GM23338 (cell line): ENCODE data around the gene AKR1D1.
"Not testable (repeated sequence)": the region's sequence is repeated elsewhere in the genome, so short reads cannot be mapped to it uniquely, and the experiment has no call there.

Experiments used
- CREB1 ChIP-seq: fragments of 250-450 bp; sonication (Bioruptor Pico); IDR thresholded peaks from 2 replicates; pipeline ENCODE4 v1.5.0; 2020; ENCODE audit warnings: low read depth, mild to moderate bottlenecking, moderate library complexity
- EZH2 ChIP-seq: fragments of 200-600 bp; sonication (generic); IDR thresholded peaks from one replicate; pipeline ENCODE4 v1.8.0; 2017; ENCODE audit warnings: antibody characterized with exemption, mild to moderate bottlenecking, low read depth; ENCODE audit not compliant: unreplicated experiment
- EZH2phosphoT487 ChIP-seq: fragments of 200-600 bp; sonication (generic); IDR thresholded peaks from one replicate; pipeline ENCODE4 v1.8.1; 2018; ENCODE audit warnings: antibody characterized with exemption; ENCODE audit not compliant: unreplicated experiment
- JUNB ChIP-seq: IDR thresholded peaks from one replicate; pipeline ENCODE4 v1.6.1; 2016; ENCODE audit warnings: antibody characterized with exemption; ENCODE audit not compliant: unreplicated experiment
- NANOG ChIP-seq: IDR thresholded peaks from 2 replicates; pipeline ENCODE4 v1.6.1; 2016; ENCODE audit warnings: antibody characterized with exemption, borderline replicate concordance
- POLR2AphosphoS5 ChIP-seq: IDR thresholded peaks from 2 replicates; pipeline ENCODE4 v1.6.1; 2016; ENCODE audit warnings: antibody characterized with exemption, low read depth
- REST ChIP-seq: IDR thresholded peaks from one replicate; pipeline ENCODE4 v1.6.1; 2018; ENCODE audit warnings: antibody characterized with exemption; ENCODE audit not compliant: unreplicated experiment
- STAT1 ChIP-seq: IDR thresholded peaks from one replicate; pipeline ENCODE4 v1.6.1; 2016; ENCODE audit warnings: antibody characterized with exemption; ENCODE audit not compliant: unreplicated experiment
- ZNF114 ChIP-seq: fragments of 250-450 bp; sonication (Bioruptor Pico); IDR thresholded peaks from 2 replicates; pipeline ENCODE4 v1.5.0; 2020; ENCODE audit warnings: mild to moderate bottlenecking, moderate library complexity
- ZNF331 ChIP-seq: fragments of 250-450 bp; sonication (Bioruptor Pico); IDR thresholded peaks from 2 replicates; pipeline ENCODE4 v1.5.0; 2020; ENCODE audit warnings: low read depth, mild to moderate bottlenecking, moderate library complexity
- TF ChIP-seq, protein P1 (sequence below), 2 experiments: fragments of 200-600 bp in 1 of 2; sonication (generic) in 1 of 2; conservative IDR thresholded peaks; 2 replicates each; pipeline versions ENCODE4 v1.5.1 to v1.6.1; 2016 to 2017; ENCODE audit warnings: antibody characterized with exemption in 2 of 2, low read depth in 2 of 2, mild to moderate bottlenecking in 2 of 2, moderate library complexity in 1 of 2
- TF ChIP-seq, protein P2 (sequence below): IDR thresholded peaks from 2 replicates; pipeline ENCODE4 v1.6.1; 2016; ENCODE audit warnings: antibody characterized with exemption
- TF ChIP-seq, protein P3 (sequence below): fragments of 250-450 bp; sonication (Bioruptor Pico); IDR thresholded peaks from 2 replicates; pipeline ENCODE4 v1.5.0; 2020; ENCODE audit warnings: mild to moderate bottlenecking, moderate library complexity

DNA sequence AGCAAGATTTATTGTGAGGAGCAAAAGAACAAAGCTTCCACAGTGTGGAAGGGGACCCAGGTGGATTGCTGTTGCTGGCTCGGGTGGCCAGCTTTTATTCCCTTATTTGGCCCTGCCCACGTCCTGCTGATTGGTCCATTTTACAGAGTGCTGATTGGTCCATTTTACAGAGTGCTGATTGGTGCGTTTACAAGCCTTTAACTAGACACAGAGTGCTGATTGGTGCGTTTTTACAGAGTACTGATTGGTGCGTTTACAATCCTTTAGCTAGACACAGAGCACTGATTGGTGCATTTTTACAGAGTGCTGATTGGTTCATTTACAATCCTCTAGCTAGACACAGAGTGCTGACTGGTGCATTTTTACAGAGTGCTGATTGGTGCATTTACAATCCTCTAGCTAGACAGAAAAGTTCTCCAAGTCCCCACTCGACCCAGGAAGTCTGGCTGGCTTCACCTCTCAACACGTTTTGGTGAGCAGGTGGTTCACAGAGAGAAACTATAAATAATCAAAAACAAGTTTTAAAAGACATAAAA, 24.5 kb upstream of the AKR1D1 start:
- not testable (repeated sequence) for TF ChIP-seq EZH2; POLR2AphosphoS5; REST; EZH2phosphoT487; ZNF331 (CRISPR knock-in tag); JUNB; CREB1; ZNF114; NANOG; STAT1
- TF ChIP-seq, protein P1, sequence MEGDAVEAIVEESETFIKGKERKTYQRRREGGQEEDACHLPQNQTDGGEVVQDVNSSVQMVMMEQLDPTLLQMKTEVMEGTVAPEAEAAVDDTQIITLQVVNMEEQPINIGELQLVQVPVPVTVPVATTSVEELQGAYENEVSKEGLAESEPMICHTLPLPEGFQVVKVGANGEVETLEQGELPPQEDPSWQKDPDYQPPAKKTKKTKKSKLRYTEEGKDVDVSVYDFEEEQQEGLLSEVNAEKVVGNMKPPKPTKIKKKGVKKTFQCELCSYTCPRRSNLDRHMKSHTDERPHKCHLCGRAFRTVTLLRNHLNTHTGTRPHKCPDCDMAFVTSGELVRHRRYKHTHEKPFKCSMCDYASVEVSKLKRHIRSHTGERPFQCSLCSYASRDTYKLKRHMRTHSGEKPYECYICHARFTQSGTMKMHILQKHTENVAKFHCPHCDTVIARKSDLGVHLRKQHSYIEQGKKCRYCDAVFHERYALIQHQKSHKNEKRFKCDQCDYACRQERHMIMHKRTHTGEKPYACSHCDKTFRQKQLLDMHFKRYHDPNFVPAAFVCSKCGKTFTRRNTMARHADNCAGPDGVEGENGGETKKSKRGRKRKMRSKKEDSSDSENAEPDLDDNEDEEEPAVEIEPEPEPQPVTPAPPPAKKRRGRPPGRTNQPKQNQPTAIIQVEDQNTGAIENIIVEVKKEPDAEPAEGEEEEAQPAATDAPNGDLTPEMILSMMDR (conservative IDR thresholded peaks at IDR 0.05; ENCODE audit: low read depth in 2 of 2): not testable (repeated sequence)
- TF ChIP-seq, protein P2, sequence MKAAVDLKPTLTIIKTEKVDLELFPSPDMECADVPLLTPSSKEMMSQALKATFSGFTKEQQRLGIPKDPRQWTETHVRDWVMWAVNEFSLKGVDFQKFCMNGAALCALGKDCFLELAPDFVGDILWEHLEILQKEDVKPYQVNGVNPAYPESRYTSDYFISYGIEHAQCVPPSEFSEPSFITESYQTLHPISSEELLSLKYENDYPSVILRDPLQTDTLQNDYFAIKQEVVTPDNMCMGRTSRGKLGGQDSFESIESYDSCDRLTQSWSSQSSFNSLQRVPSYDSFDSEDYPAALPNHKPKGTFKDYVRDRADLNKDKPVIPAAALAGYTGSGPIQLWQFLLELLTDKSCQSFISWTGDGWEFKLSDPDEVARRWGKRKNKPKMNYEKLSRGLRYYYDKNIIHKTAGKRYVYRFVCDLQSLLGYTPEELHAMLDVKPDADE: not testable (repeated sequence)
- TF ChIP-seq, protein P3, sequence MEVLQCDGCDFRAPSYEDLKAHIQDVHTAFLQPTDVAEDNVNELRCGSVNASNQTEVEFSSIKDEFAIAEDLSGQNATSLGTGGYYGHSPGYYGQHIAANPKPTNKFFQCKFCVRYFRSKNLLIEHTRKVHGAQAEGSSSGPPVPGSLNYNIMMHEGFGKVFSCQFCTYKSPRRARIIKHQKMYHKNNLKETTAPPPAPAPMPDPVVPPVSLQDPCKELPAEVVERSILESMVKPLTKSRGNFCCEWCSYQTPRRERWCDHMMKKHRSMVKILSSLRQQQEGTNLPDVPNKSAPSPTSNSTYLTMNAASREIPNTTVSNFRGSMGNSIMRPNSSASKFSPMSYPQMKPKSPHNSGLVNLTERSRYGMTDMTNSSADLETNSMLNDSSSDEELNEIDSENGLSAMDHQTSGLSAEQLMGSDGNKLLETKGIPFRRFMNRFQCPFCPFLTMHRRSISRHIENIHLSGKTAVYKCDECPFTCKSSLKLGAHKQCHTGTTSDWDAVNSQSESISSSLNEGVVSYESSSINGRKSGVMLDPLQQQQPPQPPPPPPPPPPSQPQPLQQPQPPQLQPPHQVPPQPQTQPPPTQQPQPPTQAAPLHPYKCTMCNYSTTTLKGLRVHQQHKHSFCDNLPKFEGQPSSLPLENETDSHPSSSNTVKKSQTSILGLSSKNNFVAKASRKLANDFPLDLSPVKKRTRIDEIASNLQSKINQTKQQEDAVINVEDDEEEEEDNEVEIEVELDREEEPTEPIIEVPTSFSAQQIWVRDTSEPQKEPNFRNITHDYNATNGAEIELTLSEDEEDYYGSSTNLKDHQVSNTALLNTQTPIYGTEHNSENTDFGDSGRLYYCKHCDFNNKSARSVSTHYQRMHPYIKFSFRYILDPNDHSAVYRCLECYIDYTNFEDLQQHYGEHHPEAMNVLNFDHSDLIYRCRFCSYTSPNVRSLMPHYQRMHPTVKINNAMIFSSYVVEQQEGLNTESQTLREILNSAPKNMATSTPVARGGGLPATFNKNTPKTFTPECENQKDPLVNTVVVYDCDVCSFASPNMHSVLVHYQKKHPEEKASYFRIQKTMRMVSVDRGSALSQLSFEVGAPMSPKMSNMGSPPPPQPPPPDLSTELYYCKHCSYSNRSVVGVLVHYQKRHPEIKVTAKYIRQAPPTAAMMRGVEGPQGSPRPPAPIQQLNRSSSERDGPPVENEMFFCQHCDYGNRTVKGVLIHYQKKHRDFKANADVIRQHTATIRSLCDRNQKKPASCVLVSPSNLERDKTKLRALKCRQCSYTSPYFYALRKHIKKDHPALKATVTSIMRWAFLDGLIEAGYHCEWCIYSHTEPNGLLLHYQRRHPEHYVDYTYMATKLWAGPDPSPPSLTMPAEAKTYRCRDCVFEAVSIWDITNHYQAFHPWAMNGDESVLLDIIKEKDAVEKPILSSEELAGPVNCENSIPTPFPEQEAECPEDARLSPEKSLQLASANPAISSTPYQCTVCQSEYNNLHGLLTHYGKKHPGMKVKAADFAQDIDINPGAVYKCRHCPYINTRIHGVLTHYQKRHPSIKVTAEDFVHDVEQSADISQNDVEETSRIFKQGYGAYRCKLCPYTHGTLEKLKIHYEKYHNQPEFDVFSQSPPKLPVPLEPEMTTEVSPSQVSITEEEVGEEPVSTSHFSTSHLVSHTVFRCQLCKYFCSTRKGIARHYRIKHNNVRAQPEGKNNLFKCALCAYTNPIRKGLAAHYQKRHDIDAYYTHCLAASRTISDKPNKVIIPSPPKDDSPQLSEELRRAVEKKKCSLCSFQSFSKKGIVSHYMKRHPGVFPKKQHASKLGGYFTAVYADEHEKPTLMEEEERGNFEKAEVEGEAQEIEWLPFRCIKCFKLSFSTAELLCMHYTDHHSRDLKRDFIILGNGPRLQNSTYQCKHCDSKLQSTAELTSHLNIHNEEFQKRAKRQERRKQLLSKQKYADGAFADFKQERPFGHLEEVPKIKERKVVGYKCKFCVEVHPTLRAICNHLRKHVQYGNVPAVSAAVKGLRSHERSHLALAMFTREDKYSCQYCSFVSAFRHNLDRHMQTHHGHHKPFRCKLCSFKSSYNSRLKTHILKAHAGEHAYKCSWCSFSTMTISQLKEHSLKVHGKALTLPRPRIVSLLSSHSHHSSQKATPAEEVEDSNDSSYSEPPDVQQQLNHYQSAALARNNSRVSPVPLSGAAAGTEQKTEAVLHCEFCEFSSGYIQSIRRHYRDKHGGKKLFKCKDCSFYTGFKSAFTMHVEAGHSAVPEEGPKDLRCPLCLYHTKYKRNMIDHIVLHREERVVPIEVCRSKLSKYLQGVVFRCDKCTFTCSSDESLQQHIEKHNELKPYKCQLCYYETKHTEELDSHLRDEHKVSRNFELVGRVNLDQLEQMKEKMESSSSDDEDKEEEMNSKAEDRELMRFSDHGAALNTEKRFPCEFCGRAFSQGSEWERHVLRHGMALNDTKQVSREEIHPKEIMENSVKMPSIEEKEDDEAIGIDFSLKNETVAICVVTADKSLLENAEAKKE (CRISPR knock-in tag): not testable (repeated sequence)
